ENCODE data around the gene ETNK1.

DNA sequence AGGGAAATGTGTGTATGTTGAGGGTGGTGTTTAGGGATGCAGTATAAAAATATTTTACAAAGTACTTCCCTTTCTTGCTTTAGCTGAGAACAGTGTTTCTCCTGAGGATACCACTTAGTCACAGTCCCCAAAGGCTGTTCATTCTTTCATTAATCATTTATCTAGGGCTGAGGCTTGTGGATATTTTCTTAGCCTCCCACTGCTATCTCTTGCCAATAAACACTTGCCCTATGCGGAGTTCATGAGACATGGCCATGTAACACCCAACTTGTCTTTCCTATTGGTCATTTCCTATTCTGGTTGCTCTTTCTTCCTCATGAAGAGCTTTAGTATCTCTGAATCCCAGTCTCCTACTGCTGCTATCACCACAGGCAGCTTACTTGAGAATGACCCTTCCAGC is 75.1 kb downstream of the ETNK1 start:
- no peak for TF ChIP-seq POLR2A (IDR thresholded peaks at IDR 0.05)
- TF ChIP-seq, protein P1, sequence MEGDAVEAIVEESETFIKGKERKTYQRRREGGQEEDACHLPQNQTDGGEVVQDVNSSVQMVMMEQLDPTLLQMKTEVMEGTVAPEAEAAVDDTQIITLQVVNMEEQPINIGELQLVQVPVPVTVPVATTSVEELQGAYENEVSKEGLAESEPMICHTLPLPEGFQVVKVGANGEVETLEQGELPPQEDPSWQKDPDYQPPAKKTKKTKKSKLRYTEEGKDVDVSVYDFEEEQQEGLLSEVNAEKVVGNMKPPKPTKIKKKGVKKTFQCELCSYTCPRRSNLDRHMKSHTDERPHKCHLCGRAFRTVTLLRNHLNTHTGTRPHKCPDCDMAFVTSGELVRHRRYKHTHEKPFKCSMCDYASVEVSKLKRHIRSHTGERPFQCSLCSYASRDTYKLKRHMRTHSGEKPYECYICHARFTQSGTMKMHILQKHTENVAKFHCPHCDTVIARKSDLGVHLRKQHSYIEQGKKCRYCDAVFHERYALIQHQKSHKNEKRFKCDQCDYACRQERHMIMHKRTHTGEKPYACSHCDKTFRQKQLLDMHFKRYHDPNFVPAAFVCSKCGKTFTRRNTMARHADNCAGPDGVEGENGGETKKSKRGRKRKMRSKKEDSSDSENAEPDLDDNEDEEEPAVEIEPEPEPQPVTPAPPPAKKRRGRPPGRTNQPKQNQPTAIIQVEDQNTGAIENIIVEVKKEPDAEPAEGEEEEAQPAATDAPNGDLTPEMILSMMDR (IDR thresholded peaks at IDR 0.05), result no peak
